GM10266 (cell line): Measurements from ENCODE around the gene FKRP.
"Not testable (repeated sequence)": the region's sequence is repeated elsewhere in the genome, so short reads cannot be mapped to it uniquely, and the experiment has no call there.

ENCODE experiments used
- DNase-seq: peaks from one replicate; pipeline ENCODE4 v3.0.0; 2012; ENCODE audit errors: extremely low spot score
- CTCF ChIP-seq: IDR thresholded peaks from 2 replicates; pipeline ENCODE4 v1.5.1; 2012; ENCODE audit warnings: mild to moderate bottlenecking, low read depth; ENCODE audit not compliant: control insufficient read depth, insufficient read depth; ENCODE audit errors: missing control alignments

Gene FKRP

GRCh38 chr19:46710687-46711086 lies 35.2 kb upstream of the FKRP start:
- no peak for DNase-seq
- no peak for TF ChIP-seq CTCF

- DNase-seq, result not testable (repeated sequence)
Measured at GRCh38 chr19:46712768-46713338, 33.0 kb upstream of the FKRP start.

DNA sequence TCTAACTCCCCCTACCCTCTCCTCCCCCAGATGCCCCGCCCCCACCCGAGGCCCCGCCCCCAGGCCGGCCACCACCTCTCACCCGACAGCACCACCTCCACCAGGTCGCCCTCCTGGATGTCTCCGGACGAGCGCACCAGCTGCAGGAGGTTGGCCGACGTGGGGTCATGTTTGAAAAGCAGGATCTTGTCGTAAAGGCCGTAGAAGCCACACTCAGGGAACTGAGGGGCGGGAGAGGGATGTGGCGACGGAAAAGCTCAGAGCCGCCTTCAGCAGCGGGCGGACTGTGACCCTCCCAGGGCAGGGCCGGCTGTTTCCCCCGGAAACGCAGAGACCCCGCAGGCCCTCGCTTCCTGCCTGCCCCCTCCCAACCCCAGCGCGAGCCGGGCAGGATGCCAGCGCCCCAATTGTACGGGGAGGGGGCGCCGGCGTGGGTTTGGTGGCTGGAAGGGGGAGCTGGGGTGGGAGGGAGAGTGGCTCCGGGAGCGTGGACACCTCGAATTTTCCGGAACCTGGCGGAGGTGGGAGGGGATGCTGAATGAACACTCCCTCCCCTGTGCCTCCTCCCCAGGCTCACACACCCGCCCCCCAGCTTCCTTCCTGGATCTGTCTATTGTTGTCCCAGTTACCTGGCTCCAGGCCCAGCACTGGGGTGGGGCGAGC lies 31.9 kb upstream of the FKRP start:
- DNase-seq, result peak; percentile 85

DNA sequence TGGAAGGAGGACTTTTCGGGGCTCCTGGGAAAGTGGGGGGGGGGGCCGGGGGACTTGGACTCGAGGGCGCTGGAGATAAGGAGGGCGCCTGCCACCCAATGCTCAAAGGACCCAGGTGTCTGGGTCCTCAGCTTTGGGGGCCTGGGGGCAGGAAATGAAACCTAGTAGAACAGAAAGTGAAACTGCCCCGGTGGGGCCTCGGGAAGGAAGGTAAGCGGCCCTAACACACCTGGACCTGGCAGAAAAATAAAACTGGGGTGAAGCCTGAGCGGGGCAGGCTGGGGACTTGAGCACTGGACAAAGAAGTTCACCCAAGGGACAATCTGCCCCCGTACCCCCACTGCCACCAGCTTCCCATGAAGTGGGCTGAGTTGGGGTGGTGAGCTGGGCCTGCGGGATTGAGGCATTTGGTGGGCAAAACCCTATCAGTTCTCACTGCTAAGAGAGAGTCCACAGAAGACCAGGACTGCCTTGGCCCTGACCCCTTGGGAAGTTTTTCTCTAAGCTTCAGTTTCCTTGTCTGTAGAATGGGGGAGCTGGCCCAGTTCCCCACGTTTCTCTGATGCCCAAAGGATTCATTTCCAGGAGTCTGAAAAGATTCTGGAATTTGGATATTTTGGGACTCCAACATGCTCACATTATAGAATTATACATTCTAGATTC lies 31.3 kb upstream of the FKRP start:
- no peak for TF ChIP-seq CTCF
- peak; percentile 86 for DNase-seq

More for the DNA sequence above, 31.9 kb upstream of the FKRP start:
- no peak for TF ChIP-seq CTCF

DNA sequence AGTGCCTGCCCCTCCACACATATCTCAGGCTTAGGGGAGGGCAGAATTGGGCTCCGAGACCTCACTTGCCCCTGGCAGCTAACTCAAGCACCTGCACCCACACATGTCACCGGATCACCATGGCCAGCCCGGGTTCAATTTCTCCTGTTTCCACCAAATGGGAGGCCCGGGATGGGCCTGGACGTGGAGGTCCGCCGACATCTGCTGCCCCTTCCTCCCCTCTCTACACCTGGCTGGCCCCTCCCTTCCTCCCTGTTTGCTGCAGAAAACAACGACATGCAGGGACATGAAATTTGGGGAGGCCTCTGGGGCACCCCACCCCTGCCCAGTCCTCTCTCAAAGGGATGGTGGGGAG lies 30.3 kb upstream of the FKRP start:
- no peak for DNase-seq

GRCh38 chr19:46715975-46716671 lies 29.7 kb upstream of the FKRP start:
- no peak for DNase-seq
- TF ChIP-seq CTCF, result no peak

More for the DNA sequence above, 30.3 kb upstream of the FKRP start:
- TF ChIP-seq CTCF, result no peak

DNA sequence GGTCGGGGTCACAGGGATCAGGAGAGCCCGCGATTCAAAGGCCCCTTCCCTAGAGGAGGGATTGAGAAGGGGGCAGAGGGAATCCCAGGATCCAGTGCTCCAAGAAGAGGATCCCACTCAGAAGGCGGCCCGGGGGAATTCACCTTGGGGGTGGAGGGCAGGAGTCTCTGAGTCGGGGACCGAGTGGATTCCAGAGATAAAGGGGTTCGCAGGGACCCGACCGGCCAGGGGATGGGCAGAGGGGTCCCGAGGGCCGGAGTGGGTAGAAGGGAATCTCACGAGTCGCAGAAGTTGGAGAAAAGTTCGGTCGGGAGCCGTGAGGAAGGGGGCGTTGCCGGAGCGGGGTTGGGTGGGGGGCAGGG lies 29.2 kb upstream of the FKRP start:
- no peak for DNase-seq
- TF ChIP-seq CTCF, result no peak
